ENCODE data around the gene DNHD1. TPM values are rescaled to one million over a fixed set of nuclear protein-coding genes. Genes with fewer than 3 reads are reported as not detected.
A peak's percentile ranks its signal among the peaks of the same experiment; 100 is the strongest.

Gene DNHD1
- total RNA-seq, 2 donors from 2014 or later, result 23.9 to 26.5 TPM

DNA sequence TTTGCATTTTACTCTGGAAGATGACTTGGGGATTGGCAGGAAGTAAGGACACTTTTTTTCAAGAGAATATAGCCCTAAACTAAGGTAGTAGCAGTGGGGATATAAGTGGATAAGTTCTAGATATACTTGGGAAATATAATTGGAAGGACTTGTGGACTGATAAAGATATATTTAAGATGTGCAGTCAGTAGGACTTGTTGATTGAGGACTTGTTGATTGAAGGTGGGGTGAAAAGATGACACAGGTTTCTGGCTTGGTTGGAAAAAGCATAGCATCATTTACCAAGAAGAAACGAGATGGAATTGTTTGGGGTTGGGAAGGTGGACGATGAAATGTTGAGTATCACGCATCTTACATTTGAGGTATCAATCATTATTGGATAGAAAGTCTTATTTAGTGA is 116.4 kb downstream of the DNHD1 start:
- no peaks in the 10 kb centered on the region for H3K9me3 ChIP-seq

DNA sequence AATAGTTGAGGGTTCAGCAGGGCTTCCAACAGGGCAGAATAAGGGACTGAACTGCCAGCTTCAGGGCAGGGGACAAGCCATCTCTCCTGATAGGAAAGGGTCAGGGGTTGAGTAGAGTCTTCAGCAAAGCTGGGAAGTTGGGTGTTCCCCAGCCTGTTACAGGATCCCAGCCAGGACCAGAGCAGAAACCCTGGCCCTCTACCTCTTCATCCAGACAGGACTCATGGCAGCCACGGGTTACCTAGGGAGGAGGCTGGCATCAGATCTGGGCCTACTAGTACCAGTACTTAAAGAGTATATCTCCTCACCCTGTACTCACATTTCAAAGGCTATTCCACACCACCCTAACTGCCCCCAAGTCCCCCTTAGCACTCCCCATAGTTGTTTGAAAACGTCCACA is 117.4 kb downstream of the DNHD1 start:
- Histone ChIP-seq H3K36me3 (peaks cover 29% of the 10 kb centered on the region), H3K27ac (peak overlapping the region; percentile 99 to 100), H3K4me1 (ENCODE audit: control insufficient read depth in 1 of 2, low read depth in 2 of 2) (peaks cover 36 to 46% of the 10 kb centered on the region in 2 donors), H3K4me3 (no peak overlapping the region), H3K27me3 (replicated peaks; ENCODE audit: insufficient read depth) (no peaks in the 10 kb centered on the region), H3K9me3 (no peaks in the 10 kb centered on the region)
- TF ChIP-seq, protein P1, sequence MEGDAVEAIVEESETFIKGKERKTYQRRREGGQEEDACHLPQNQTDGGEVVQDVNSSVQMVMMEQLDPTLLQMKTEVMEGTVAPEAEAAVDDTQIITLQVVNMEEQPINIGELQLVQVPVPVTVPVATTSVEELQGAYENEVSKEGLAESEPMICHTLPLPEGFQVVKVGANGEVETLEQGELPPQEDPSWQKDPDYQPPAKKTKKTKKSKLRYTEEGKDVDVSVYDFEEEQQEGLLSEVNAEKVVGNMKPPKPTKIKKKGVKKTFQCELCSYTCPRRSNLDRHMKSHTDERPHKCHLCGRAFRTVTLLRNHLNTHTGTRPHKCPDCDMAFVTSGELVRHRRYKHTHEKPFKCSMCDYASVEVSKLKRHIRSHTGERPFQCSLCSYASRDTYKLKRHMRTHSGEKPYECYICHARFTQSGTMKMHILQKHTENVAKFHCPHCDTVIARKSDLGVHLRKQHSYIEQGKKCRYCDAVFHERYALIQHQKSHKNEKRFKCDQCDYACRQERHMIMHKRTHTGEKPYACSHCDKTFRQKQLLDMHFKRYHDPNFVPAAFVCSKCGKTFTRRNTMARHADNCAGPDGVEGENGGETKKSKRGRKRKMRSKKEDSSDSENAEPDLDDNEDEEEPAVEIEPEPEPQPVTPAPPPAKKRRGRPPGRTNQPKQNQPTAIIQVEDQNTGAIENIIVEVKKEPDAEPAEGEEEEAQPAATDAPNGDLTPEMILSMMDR (IDR thresholded peaks at IDR 0.05), result no peak
- DNase-seq (ENCODE audit: low spot score), result no peak
- no peak for ATAC-seq (ENCODE audit: insufficient number of reproducible peaks, low FRiP score, low read depth)

More for the DNA sequence above, 116.4 kb downstream of the DNHD1 start:
- Histone ChIP-seq H3K27me3 (replicated peaks; ENCODE audit: insufficient read depth) (no peaks in the 10 kb centered on the region), H3K4me1 (ENCODE audit: control insufficient read depth in 1 of 2, low read depth in 2 of 2) (peaks cover 41 to 51% of the 10 kb centered on the region in 2 donors), H3K4me3 (peak overlapping the region; percentile 84), H3K27ac (peak overlapping the region; percentile 99 to 100), H3K36me3 (peaks cover 38% of the 10 kb centered on the region)
- DNase-seq (ENCODE audit: low spot score), result no peak
- TF ChIP-seq, protein P1 (IDR thresholded peaks at IDR 0.05), result no peak
- no peak for ATAC-seq (ENCODE audit: insufficient number of reproducible peaks, low FRiP score, low read depth)

DNA sequence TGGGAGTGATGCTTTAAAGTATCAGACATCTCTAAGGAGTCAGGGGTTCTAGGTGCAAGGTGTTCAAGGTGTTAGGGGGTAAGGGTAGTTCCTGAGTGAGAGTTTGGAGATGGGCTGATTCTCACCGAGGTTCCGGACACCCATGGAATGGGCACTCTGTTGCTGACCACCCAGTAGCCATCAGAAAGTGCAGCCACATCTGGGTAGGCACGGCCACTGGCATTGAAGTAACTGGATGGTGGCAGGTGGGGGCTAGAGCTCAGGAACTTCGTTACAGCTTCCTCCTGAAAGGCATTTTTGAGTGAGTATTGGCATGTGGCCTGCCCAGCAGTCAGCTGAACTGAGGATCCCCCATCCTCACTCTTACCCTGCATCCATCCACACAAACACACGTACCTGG is 118.0 kb downstream of the DNHD1 start:
- Histone ChIP-seq H3K36me3 (peaks cover 23% of the 10 kb centered on the region), H3K27me3 (replicated peaks; ENCODE audit: insufficient read depth) (no peaks in the 10 kb centered on the region), H3K27ac (no peak overlapping the region), H3K4me1 (ENCODE audit: control insufficient read depth in 1 of 2, low read depth in 2 of 2) (peaks cover 36 to 46% of the 10 kb centered on the region in 2 donors), H3K9me3 (no peaks in the 10 kb centered on the region), H3K4me3 (no peak overlapping the region)
- TF ChIP-seq, protein P1 (IDR thresholded peaks at IDR 0.05), result no peak
- DNase-seq (ENCODE audit: low spot score) (no peak), ATAC-seq (ENCODE audit: insufficient number of reproducible peaks, low FRiP score, low read depth) (no peak)

DNA sequence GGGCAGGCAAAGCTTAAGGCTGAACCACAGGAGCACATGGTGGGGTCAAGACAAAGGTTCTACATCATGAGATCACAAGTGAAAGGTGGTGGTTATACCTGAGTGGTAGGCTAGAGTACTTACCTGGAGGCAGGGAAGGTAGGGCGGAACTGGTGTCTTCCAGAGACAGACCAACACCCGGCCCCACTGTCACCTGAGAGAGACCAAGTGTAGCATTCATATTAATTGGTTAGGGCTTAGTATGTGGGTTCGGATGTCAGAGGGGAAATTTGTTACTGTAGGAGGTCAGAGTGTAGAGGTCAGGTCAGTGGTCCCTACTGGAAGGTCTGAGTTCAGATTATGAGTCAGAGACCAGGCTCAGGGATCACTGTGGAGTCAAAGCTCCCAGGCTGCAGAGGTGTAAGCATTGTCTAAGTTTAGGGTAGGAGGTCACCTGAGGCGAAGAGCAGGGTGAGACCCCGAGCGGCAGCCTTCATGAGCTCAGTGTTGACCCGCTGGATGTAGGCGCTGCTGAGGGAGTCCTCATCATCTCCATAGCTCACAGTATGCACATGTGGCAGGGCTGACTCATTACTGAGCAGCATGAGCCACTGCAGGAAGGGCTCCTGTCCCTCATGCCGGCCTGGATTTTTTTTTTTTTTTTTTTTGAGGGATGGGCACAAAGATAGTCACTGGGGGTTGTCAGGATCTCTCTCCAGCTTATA is 119.0 kb downstream of the DNHD1 start:
- Histone ChIP-seq H3K27ac (peak overlapping the region in 1 of 2 donors; percentile 23), H3K9me3 (no peaks in the 10 kb centered on the region), H3K4me1 (ENCODE audit: control insufficient read depth in 1 of 2, low read depth in 2 of 2) (peaks cover 28 to 37% of the 10 kb centered on the region in 2 donors), H3K36me3 (peaks cover 13% of the 10 kb centered on the region), H3K27me3 (replicated peaks; ENCODE audit: insufficient read depth) (no peaks in the 10 kb centered on the region), H3K4me3 (no peak overlapping the region)
- TF ChIP-seq, protein P1 (IDR thresholded peaks at IDR 0.05), result no peak
- no peak for ATAC-seq (ENCODE audit: insufficient number of reproducible peaks, low FRiP score, low read depth)
- DNase-seq (ENCODE audit: low spot score), result no peak

DNA sequence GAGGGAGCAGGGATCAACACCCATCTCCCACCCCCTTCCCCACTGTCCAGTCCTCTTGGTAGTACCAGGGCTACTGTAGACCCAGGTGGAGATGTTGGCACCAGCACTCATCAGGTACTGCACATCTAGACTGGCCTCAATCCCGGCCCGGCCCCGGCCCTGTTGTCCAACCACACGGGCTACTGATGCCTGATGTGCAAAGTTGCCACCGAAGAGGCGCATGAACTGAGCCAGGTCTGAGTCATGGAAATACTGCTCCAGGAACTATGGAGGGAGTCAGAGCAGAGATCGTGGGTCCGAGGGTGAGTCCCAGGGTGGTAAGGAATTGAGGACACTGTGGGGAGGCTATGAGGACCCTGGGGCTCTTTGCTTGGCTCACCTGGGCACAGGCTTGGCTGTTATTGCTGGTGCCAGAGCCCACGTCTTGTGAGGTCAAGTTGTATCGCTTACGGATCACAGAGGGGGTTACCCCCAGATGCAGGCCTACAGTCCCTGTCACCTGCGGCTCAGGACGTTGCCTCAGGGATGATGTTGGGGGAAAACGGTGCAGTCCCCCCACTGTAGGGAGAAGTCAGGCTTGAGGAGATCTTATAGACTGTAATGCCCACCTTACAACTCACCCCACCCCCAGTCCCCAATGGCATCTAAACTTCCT is 119.6 kb downstream of the DNHD1 start:
- Histone ChIP-seq H3K4me1 (ENCODE audit: control insufficient read depth in 1 of 2, low read depth in 2 of 2) (peaks cover 23 to 31% of the 10 kb centered on the region in 2 donors), H3K4me3 (no peak overlapping the region), H3K9me3 (no peaks in the 10 kb centered on the region), H3K36me3 (peaks cover 11% of the 10 kb centered on the region), H3K27ac (peak overlapping the region in 1 of 2 donors; percentile 4), H3K27me3 (replicated peaks; ENCODE audit: insufficient read depth) (no peaks in the 10 kb centered on the region)
- TF ChIP-seq, protein P1 (IDR thresholded peaks at IDR 0.05), result no peak
- DNase-seq (ENCODE audit: low spot score) (no peak), ATAC-seq (ENCODE audit: insufficient number of reproducible peaks, low FRiP score, low read depth) (no peak)
